GM18505 (cell line): Measurements from ENCODE around the gene TM2D3.
"Not testable (repeated sequence)": the region's sequence is repeated elsewhere in the genome, so short reads cannot be mapped to it uniquely, and the experiment has no call there.

Experiments
- ATAC-seq: cut with Tn5 transposase; IDR thresholded peaks from one replicate; pipeline ENCODE4 v1.9.1; 2021; ENCODE audit not compliant: unreplicated experiment
- POLR2A ChIP-seq: IDR thresholded peaks from 4 replicates; pipeline ENCODE4 v1.6.1; 2011; ENCODE audit warnings: borderline replicate concordance; ENCODE audit not compliant: insufficient read depth, insufficient read length; ENCODE audit errors: extremely low read depth

Gene TM2D3

DNA sequence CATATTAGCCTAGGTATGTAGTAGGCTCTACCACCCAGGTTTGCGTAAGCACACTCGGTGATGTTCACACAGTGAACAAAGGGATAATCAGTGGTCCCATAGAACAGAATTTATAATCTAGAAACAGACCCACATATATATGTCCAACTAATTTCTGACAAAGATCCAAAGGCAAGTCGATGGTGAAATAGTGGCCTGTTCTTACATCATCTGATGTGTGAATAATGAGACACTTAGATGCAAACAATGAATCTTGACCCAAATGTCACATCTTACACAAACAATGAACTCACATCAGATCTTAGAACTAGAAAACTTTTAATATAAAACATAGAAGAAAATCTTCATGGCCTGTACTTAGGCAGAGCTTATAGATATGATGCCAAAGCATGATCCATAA lies 17.6 kb upstream of the TM2D3 start:
- TF ChIP-seq POLR2A: no peak

DNA sequence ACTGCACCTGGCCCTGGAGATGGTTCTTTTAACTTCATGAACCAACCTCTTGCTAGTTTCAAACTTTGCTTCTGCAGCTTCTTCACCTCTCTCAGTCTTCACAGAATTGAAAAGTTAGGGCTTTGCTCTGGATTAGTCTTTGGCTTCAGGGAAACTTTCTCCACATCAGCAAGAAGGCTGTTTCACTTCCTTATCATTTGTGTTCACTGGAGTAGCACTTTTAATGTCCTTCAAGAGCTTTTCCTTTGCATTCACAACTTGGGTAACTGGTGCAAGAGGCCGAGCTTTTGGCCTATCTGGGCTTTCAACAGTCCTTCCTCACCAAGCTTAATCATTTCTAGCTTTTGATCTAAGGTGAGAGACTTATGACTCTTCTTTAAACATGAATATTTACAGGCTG lies 15.7 kb upstream of the TM2D3 start:
- no peak for TF ChIP-seq POLR2A
- no peak for ATAC-seq

More for the DNA sequence above, 17.6 kb upstream of the TM2D3 start:
- ATAC-seq: no peak

DNA sequence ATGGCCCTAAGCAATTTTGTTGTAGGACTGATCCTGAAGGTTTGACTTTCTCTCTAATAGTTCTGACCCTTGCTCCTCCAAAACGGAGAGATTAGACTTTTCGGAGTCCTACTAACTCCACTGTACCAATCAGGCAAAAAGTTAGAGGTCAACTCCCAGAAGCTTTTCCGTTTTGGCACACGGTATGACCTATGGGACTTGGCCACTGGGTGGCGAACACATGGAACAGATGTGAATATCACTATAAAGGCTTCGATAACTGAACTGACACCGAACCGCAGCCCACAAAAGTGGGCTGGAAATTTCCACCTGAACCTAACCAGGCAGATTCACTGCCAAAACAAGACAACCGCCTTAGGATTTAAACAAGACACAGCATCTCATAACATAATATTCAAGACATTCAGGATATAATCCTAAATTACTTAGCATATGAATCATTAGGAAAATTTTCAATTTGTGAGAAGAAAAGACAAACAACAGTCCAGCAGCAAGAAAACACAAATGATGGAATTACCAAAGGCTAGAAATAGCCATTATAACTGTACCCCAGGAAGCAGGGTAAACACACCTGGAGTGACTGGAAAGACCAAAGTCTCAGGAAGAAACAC lies 12.2 kb upstream of the TM2D3 start:
- no peak for TF ChIP-seq POLR2A
- no peak for ATAC-seq

DNA sequence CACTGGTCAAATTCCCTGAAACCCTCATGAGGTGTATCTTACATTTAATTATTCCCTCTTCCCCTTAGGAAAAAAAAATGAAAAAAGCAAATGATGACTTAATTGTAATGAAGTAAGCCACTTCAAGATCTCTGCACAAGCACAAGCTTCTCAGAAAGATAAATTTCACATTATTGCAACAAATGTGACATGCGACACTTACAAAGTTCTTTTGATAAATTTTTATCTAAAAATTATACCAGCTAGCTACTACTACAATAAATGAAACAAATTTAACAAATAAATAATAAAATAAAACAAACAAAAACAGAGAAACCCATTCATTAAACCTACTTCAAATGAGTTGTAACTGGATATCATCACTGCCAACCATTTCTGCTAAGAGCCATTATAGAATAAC lies 10.0 kb upstream of the TM2D3 start:
- TF ChIP-seq POLR2A: no peak
- ATAC-seq: no peak

DNA sequence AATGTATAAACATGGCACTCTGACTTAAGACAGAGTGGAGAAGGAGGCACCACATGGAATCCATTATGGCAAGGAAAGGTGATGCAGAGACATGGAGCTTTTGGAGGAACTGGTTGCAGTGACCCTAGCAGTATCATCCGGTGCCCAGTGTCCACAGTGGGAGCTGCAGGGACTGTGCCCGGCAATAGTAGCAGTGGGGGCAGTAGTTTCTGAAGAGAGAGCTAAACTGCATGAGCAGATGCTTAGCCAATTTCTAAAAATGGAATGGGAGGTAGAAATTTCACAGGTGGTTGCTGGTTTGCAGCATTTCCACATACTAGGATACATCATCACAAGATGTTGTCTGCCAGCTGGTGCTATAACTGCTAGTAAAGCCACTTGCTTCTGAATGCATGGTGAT lies 7.8 kb upstream of the TM2D3 start:
- ATAC-seq: no peak
- TF ChIP-seq POLR2A: no peak

DNA sequence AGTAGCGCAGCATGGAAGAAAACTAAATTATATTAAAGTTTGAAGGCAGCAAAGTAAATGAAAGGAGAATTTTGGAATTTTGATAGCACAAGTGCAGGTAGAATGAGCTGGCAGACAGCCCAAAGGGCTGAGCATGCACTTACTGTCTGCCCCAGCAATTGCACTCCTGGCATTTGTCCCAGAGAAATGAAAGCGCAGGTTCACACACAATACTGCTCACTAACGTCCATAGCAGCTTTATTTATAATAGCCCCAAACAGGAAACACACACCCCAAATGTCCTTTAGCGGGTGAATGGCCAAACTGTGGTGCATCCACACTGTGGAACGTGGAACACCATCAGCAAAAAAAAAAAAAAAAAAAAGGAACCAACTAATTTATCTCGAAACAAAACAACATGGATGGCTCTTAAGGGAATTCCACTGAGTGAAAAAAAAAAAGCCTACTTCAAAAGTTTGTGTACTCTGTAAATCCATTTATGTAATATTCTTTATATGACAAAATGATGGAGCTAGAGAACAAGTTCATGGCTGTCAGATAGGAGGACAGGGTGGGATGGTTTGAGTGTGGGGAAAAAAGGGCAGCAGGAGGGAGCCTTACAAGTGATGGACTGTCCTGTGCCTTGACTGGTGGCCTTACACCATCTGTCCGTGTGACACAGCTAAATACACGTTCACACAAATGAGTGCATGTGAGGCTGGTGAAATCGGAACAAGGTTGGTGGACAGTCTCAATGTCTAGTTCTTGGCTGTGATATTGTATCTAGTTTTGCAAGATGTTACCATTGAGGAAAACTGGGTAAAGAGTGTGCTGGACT lies 6.0 kb upstream of the TM2D3 start:
- ATAC-seq: no peak
- no peak for TF ChIP-seq POLR2A

DNA sequence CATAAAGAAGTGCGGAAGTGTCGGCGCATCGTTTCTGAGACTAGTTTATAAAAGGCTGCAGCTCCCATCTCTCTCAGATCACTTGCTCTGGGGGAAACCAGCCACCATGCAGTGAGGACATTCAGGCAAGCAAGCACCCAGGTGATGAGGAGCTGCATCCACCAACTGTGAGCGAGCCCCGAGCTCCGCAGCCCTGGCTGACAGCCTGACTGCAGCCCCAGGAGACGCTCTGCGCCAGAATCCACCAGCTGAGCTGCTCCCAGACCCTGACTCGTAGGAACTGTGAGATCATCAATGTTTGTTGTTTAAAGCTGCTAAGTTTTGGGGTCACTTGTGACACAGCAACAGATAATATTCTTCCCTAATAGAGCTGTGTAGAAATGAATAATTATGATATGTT lies 5.0 kb upstream of the TM2D3 start:
- no peak for TF ChIP-seq POLR2A
- ATAC-seq: no peak

DNA sequence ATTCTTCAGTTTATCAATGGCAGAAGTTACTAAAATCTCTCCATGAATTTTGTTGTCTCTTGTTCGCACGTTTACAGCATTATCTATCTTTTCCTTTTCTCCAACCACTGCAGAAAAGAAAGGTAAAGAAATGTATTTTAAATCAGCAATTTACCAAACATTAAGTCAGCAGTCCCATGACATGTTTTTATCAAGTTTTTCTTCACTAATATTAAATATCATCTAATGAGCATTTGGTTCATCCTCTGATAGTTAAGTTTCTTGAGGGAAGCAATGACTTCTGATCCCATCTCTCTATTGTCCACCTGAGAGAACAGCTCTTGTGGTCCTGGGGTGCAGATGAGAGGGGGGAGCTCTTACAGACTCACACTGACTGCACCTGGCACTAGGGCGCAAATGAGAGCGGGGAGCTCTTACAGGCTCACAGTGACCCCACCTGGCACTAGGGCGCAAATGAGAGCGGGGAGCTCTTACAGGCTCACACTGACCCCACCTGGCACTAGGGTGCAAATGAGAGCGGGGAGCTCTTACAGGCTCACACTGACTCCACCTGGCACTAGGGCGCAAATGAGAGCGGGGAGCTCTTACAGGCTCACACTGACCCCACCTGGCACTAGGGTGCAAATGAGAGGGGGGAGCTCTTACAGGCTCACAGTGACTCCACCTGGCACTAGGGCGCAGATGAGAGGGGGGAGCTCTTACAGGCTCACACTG lies 2.6 kb upstream of the TM2D3 start:
- ATAC-seq: not testable (repeated sequence)

DNA sequence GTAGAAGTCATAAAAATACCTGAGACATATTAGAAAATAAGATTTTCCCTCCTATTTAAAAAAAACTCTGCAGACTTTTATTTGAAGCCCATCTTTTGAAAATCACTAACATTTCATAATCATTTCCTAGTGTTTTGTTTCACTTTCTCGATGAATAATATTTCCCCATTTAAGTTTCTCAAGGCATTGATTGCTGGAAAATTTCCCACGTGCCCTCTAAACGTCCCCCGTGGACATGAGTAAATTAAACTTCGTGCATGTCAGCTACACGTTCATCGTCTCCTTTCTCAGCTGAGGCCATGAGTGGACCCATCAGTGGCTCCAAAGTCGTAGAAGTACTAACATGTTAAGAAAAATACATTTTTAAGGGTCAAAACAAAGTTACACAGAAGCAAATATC lies 2.0 kb upstream of the TM2D3 start:
- no peak for TF ChIP-seq POLR2A
- ATAC-seq: no peak

DNA sequence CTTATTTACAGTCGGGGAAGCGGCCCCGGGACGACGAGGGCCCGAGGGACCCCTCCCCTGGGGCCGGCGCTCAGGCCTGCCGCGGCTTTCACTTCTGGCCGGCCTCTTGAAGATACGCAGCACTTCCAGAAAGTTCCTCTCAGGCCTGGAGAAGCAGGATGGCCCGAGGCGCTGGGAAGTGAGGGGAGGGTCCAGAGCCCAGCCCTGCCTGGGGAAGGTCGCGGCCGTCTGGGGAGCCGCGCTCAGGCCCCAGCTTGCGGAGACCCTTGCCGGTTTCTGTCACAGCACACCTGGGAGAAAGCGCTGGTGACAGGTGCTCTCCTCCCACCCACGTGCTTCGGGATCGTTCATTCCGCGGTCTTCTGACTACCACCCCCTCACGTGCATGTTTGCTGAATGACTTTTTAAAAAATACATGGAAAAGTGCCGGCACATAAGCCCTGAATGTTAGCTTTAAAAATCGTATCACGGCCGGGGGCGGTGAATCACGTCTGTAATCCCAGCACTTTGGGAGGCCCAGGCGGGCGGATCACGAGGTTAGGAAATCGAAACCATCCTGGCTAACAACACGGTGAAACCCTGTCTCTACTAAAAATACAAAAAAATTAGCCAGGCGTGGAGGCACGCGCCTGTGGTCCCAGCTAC lies 727 bp upstream of the TM2D3 start:
- no peak for TF ChIP-seq POLR2A
- no peak for ATAC-seq

DNA sequence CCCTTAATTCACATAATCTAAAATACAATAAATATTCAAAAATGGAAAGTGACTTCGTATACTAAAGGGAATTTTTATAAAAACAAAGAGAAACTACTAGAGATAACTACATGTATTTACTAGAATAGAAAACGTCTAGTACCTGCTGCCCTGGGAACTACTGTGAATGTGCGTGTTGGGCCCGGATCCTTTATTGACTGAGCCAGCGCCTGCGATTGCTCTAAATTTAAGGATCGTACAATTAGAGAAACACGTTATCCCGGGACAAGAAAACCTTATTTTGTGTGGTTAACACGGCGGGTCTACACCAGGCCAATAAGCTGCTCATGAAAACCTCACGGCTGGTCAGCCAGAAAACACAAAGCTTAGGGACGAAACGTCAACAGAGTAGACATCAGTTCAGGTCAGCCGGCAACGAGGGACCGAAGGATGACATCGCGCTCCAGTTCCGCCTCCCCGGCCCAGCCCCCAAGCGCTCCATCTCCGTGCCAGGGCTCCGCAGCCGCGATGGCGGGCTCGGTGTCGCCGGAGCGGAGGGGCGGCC lies 555 bp downstream of the TM2D3 start:
- no peak for TF ChIP-seq POLR2A

DNA sequence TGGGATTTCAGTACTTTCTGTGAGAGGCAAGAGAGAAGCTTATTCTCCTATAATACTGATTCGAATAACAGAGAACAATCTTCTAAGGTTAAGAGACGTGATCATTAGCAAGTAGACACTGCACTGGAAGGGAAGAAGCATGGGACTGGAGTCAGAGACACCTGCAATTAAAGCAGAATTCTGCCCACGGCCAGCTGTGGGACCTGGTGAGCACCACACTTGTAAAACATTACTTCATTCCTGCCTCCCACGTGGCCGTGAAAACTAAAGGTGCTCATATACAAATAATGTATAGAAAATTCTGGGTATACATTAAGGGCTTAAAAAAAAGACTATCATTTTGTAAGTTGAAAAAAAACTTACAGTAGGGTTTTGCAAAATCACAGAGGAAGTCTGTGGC lies 2.0 kb downstream of the TM2D3 start:
- TF ChIP-seq POLR2A: no peak
- ATAC-seq: no peak

More for the DNA sequence above, 555 bp downstream of the TM2D3 start:
- peak; percentile 42 for ATAC-seq

DNA sequence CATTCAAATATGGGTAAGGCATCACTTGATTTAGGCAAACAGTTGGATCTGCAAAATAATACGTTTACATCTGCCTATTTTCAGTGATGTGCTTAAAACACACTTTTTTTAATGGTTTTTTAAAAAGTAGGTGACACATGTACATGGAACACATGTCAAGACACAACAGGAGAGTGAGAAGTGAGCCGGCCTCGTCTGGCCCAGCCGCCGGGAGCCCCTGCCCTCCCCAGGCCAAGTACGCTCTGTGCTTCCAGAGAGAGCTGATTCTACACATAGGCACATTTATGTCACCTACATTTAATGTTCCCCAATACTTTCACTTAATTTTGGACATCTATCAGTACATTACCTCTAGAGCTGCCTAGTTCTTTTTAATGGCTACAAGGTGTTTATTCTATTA lies 3.8 kb downstream of the TM2D3 start:
- ATAC-seq: no peak
- no peak for TF ChIP-seq POLR2A
